Neutrophil (primary cell): ENCODE results near the gene PLEKHM3.
A peak's percentile ranks its signal among the peaks of the same experiment; 100 is the strongest.
"Not testable (repeated sequence)": the region's sequence is repeated elsewhere in the genome, so short reads cannot be mapped to it uniquely, and the experiment has no call there.

Experiments
- H3K27ac ChIP-seq: fragments of 200-600 bp; sonication (generic); 2 replicates; pipeline ENCODE4 v1.5.1; 2016; ENCODE audit warnings: mild to moderate bottlenecking, moderate library complexity
- H3K27me3 ChIP-seq: fragments of 200-600 bp; sonication (generic); 2 replicates; pipeline ENCODE4 v1.6.0; 2016; ENCODE audit warnings: mild to moderate bottlenecking
- H3K36me3 ChIP-seq: fragments of 200-600 bp; sonication (generic); 2 replicates; pipeline ENCODE4 v1.5.1; 2017
- H3K4me1 ChIP-seq, 2 experiments: fragments of 200-600 bp in 1 of 2; sonication (generic) in 1 of 2; 1 replicate in 1 of 2; 2 replicates in 1 of 2; pipeline versions ENCODE4 v1.5.1 to v1.6.1; 2013 to 2016; ENCODE audit warnings: low read depth in 1 of 2, low read length in 1 of 2, mild to moderate bottlenecking in 1 of 2, moderate library complexity in 1 of 2; ENCODE audit not compliant: control insufficient read depth in 1 of 2, insufficient read depth in 1 of 2
- H3K4me3 ChIP-seq, 2 experiments: fragments of 200-600 bp in 1 of 2; sonication (generic) in 1 of 2; 1 replicate in 1 of 2; 2 replicates in 1 of 2; pipeline ENCODE4 v1.5.1; 2013 to 2016; ENCODE audit warnings: low read depth in 1 of 2, low read length in 1 of 2, mild to moderate bottlenecking in 1 of 2, moderate library complexity in 1 of 2
- H3K9me3 ChIP-seq: fragments of 200-600 bp; sonication (generic); 2 replicates; pipeline ENCODE4 v1.5.1; 2016
- TF ChIP-seq, protein P1 (sequence below): fragments of 200-600 bp; sonication (generic); IDR thresholded peaks from 2 replicates; pipeline ENCODE4 v1.5.1; 2016; ENCODE audit warnings: antibody characterized with exemption

The PLEKHM3 gene

DNA sequence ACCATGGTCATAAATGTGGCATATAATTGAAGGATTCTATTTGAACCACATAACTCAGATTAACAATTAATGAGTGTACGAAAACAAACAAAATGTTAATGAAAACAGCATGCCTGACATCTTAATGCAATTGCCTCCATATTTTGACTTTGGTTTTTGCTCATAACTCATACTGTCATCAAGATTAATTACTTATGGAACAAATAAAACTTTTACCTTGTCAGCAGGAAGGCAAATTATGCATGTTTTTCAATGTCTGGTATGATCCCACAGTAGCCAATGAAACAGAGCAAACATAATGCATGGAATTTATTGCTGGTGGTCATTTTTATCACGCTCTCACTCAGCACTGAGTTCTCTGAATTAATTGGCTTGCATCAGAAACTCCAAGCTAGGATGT is 5.1 kb downstream of the PLEKHM3 start:
- TF ChIP-seq, protein P1, sequence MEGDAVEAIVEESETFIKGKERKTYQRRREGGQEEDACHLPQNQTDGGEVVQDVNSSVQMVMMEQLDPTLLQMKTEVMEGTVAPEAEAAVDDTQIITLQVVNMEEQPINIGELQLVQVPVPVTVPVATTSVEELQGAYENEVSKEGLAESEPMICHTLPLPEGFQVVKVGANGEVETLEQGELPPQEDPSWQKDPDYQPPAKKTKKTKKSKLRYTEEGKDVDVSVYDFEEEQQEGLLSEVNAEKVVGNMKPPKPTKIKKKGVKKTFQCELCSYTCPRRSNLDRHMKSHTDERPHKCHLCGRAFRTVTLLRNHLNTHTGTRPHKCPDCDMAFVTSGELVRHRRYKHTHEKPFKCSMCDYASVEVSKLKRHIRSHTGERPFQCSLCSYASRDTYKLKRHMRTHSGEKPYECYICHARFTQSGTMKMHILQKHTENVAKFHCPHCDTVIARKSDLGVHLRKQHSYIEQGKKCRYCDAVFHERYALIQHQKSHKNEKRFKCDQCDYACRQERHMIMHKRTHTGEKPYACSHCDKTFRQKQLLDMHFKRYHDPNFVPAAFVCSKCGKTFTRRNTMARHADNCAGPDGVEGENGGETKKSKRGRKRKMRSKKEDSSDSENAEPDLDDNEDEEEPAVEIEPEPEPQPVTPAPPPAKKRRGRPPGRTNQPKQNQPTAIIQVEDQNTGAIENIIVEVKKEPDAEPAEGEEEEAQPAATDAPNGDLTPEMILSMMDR, result no peak
- H3K9me3 ChIP-seq, result no peaks in the 10 kb centered on the region

DNA sequence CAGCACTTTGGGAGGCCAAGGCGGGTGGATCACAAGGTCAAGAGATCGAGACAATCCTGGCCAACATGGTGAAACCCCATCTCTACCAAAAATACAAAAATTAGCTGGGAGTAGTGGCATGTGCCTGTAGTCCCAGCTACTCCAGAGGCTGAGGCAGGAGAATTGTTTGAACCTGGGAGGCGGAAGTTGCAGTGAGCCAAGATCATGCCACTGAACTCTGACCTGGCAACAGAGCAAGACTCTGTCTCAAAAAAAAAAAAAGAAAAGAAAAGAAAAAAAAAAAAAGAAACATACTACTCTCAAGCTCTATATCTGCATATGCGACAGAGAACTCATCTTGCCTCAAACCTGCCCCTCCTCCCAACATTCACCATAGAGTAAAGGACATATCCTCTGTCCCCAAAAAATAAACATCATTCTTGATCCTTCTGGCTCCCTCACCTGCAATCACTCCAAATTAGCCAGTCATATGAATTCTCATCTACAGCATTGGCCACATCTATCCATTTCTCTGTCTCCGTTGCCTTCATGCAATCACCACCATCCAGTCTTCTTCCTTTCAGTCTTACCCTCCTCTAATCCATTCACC is 7.1 kb downstream of the PLEKHM3 start:
- H3K27ac ChIP-seq, result peak overlapping the region; percentile 15
- H3K4me1 ChIP-seq, H3K9me3 ChIP-seq, H3K27me3 ChIP-seq, H3K4me3 ChIP-seq, H3K36me3 ChIP-seq: not testable (repeated sequence)

More for the DNA sequence above, 5.1 kb downstream of the PLEKHM3 start:
- no peak overlapping the region for H3K4me3 ChIP-seq
- H3K4me1 ChIP-seq, result peaks cover 15 to 19% of the 10 kb centered on the region in 2 experiments
- no peaks in the 10 kb centered on the region for H3K36me3 ChIP-seq
- H3K27ac ChIP-seq, result no peak overlapping the region
- H3K27me3 ChIP-seq, result no peaks in the 10 kb centered on the region

DNA sequence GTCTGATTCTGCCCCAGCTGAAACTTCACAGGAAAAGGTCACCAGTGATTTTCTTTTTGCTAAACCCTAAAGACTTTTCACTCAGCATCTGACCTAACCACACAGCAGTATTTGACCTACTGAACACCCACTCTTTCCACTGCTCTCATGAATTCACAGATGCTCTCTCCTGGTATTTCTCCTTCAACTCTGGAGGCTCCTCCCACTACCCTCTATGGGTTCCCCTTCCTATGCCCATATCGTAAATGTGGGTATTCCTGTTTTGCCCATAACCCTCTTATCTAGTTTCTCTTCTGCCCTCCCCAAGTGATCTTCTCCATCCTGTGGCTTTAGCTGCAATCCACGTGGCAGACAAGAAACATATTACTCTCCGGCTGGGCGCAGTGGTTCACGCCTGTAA is 7.6 kb downstream of the PLEKHM3 start:
- H3K27me3 ChIP-seq, result no peaks in the 10 kb centered on the region
- no peak overlapping the region for H3K4me3 ChIP-seq
- H3K4me1 ChIP-seq, result peaks cover 2 to 9% of the 10 kb centered on the region in 2 experiments
- no peaks in the 10 kb centered on the region for H3K36me3 ChIP-seq
- H3K9me3 ChIP-seq, result no peaks in the 10 kb centered on the region
- H3K27ac ChIP-seq, result peak overlapping the region; percentile 15
- TF ChIP-seq, protein P1, result no peak

DNA sequence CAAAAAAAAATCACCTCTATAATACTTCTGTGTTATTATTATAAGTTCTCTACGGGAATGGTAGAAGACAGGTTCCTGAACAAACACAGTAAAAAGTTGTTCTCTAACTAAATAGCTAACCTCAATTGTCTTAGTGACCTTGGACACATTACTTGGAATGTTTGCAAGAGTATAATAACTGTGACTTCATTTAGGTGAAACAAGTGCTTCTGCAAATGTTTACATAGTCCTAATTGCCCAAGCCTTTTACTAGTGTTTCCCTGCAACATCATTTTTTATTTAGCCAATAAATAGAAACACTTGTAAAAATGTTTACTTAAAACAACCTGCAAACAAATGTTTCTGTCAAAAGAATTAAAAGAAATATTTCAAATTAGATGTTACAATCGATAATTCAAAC is 9.9 kb downstream of the PLEKHM3 start:
- Histone ChIP-seq H3K36me3 (no peaks in the 10 kb centered on the region), H3K4me3 (no peak overlapping the region), H3K27ac (no peak overlapping the region), H3K27me3 (no peaks in the 10 kb centered on the region), H3K4me1 (peaks cover 21 to 23% of the 10 kb centered on the region in 2 experiments), H3K9me3 (no peaks in the 10 kb centered on the region)
- TF ChIP-seq, protein P1, result no peak

DNA sequence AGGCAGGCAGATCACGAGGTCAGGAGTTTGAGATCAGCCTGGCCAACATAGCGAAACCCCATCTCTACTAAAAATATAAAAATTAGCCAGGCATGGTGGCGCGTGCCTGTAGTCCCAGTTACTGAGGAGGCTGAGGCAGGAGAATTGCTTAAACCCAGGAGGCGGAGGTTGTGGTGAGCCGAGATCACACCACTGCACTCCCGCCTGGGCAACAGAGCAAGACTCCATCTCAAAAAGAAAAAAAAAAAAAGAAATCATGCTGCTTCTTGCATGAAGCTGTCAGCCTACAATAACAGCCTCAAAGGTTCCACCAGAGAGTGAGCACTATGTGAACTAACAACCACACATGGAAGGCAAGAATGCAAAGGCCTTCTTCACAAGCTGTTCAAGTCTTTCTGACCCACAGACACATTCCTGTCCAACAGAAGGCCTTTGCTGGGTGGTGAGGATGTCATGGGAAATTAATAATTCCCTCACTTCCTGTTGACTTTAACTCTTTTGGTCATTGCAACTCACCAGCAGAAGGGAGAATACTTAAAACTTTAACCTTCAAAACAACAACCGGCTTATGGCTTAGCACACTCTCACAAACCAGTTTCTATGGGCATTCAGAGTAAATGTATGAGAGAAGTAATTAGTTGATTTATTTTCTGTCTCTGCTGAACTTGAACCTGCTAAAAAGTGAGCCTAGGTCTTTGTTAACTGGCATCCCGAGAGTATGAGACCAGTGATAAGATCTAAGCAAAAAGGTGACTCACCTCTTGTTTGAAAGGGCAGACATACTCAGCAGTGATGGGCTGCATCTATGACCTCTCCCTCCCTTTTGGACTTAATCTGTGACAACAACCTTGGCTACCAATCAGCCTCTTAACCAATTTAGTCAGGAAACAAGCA is 11.8 kb downstream of the PLEKHM3 start:
- TF ChIP-seq, protein P1, result no peak
- no peaks in the 10 kb centered on the region for H3K9me3 ChIP-seq
- peaks cover 33% of the 10 kb centered on the region in 2 experiments for H3K4me1 ChIP-seq
- no peak overlapping the region for H3K4me3 ChIP-seq
- no peaks in the 10 kb centered on the region for H3K27me3 ChIP-seq
- no peaks in the 10 kb centered on the region for H3K36me3 ChIP-seq
- no peak overlapping the region for H3K27ac ChIP-seq

DNA sequence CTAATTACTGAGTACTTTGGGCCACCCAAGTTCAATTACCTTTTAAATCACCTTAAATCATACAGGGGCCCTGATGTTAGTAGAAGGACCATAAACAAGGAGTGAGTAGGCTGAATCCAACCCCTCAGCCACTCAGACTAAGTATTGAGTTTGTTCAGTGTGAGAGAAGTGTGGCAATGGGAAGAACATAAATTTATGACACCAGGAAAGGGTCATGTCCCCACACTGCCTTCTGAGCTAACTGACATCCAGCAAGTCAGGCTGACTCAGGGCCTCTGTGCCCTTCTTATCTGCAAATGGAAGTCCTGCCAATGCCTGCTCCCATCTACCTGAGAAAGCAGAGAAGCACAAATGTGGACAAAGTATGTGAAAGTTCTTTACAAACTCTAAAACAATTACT is 12.9 kb downstream of the PLEKHM3 start:
- no peaks in the 10 kb centered on the region for H3K36me3 ChIP-seq
- H3K4me3 ChIP-seq, result no peak overlapping the region
- TF ChIP-seq, protein P1, result no peak
- H3K4me1 ChIP-seq, result peaks cover 29 to 33% of the 10 kb centered on the region in 2 experiments
- no peaks in the 10 kb centered on the region for H3K9me3 ChIP-seq
- no peaks in the 10 kb centered on the region for H3K27me3 ChIP-seq
- H3K27ac ChIP-seq, result peak overlapping the region; percentile 63
